PC-9 (cell line): Measurements from ENCODE around the gene CES5A.

Source experiments
- CTCF ChIP-seq: fragments of 200-600 bp; sonication (generic); conservative IDR thresholded peaks from 2 replicates; pipeline ENCODE4 v1.6.1; 2017; ENCODE audit warnings: mixed run types, antibody characterized with exemption, mild to moderate bottlenecking, moderate library complexity
- EZH2 ChIP-seq: fragments of 200-600 bp; sonication (generic); IDR thresholded peaks from 2 replicates; pipeline ENCODE4 v1.8.0; 2017; ENCODE audit warnings: antibody characterized with exemption, low read depth

GRCh38 chr16:55908641-55909040 lies 33.5 kb upstream of the CES5A start:
- no peak for TF ChIP-seq CTCF
- TF ChIP-seq EZH2 = no peak
